Activated CD8-positive, alpha-beta T cell treated with anti-CD3 and anti-CD28 coated beads for 36 hours (primary cell): ENCODE results near the gene PSMB1. TPM values are rescaled to one million over a fixed set of nuclear protein-coding genes. Genes with fewer than 3 reads are reported as not detected.
A peak's percentile ranks its signal among the peaks of the same experiment; 100 is the strongest.

Experiments used
- ATAC-seq: fragments of 200-7000 bp; cut with Tn5 transposase; one replicate; pipeline ENCODE4 v1.10.0; 2021; ENCODE audit warnings: mild to moderate bottlenecking, moderate library complexity
- CTCF ChIA-PET: fragments of 350-600 bp; sonication (Branson Sonifier 250); formaldehyde crosslinking; loops from one replicate; lab custom pipeline; 2021; ENCODE audit warnings: antibody characterized with exemption; lab: Charles Lee
- POLR2A ChIA-PET: fragments of 350-600 bp; sonication (Branson Sonifier 250); formaldehyde crosslinking; loops from one replicate; lab custom pipeline; 2021; ENCODE audit warnings: antibody characterized with exemption; lab: Charles Lee
- DNase-seq: peaks from one replicate; pipeline ENCODE4 v3.0.0-alpha.2; 2020
- H3K27ac Mint-ChIP-seq: one replicate; pipeline ENCODE4 v1.8.0; 2021; ENCODE audit warnings: mild to moderate bottlenecking, mixed read lengths
- H3K27me3 Mint-ChIP-seq: one replicate; pipeline ENCODE4 v1.8.0; 2021; ENCODE audit warnings: mixed read lengths
- H3K36me3 Mint-ChIP-seq: one replicate; pipeline ENCODE4 v1.8.0; 2021; ENCODE audit warnings: low read depth, mixed read lengths
- H3K4me1 Mint-ChIP-seq: one replicate; pipeline ENCODE4 v1.8.0; 2021; ENCODE audit warnings: low read depth, mixed read lengths
- H3K4me3 Mint-ChIP-seq: one replicate; pipeline ENCODE4 v1.8.0; 2021; ENCODE audit warnings: mild to moderate bottlenecking, moderate library complexity, mixed read lengths
- H3K9me3 Mint-ChIP-seq: one replicate; pipeline ENCODE4 v1.8.0; 2021; ENCODE audit warnings: mixed read lengths
- intact Hi-C: fragments of 100-400 bp; cut with micrococcal nuclease; formaldehyde crosslinking; loops from one replicate; pipeline ENCODE4 v1.10.0; 2022
- total RNA-seq, 2 experiments: library from RNA; stranded (reverse); gene quantifications; one replicate each; pipeline ENCODE4 v1.2.3, GENCODE V29; 2021
- TF ChIP-seq, protein P1 (sequence below): fragments of 200-600 bp; IDR thresholded peaks from one replicate; pipeline ENCODE4 v1.8.0; 2022; ENCODE audit warnings: antibody characterized with exemption, mild to moderate bottlenecking

The PSMB1 gene
- total RNA-seq, 2 experiments from 2014 or later, result 236 to 247 TPM

DNA sequence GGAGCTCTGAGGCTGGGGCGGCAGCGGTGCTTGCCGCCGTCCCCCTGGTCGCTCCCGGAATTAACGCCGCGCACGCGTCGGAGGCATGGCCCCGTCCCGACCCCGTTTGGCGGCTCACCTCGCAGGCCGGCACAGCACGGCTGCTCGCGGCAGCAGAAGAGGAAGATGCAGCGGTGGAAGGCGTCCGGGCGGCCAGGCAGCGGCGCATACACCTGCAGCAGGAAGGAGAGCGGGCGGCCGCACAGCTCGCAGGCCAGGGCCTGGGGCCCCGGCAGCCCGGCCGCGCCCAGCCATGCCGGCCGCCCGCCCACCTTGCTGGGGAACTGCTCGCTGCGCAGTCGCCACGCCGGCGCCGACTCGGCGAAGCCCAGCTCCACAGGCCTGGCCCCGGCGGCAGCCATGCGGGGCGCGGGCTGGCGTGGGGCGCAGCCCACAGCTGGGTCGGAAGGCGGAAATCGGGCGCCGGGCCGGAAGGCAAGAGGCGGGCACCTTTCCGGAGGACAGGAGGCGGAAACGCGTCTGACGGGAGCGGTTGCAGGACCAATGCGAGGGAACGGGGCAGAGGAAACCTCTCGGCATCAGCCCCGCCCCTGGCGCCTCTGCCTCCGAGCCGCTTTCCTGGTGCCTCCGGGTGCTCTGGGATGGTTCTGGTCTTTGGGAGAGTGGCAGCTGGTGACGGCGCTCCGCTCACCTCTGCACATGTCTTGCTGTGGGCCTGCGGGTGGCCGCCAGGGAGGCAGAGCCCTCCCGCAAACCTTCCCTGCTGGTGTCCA lies 31.3 kb upstream of the PSMB1 start, which contains the start of gene PDCD2:
Gene PDCD2 (minus strand): TSS at position 457 of the 773 bp plus-strand sequence. CDS start 56 bp downstream, at position 401.
- Mint-ChIP-seq H3K27me3 (no peaks in the 10 kb centered on the region), H3K9me3 (no peaks in the 10 kb centered on the region), H3K4me1 (peaks cover 29% of the 10 kb centered on the region), H3K36me3 (peaks cover 43% of the 10 kb centered on the region), H3K27ac (peak within 1 kb of the TSS; percentile 96), H3K4me3 (peak within 1 kb of the TSS; percentile 100)
- CTCF ChIA-PET, result interaction anchor here (1.1 to 1.6 kb wide), 4 partner anchors 9 to 32 kb away, joined by 3 to 8 read pairs (median 3); no protein-coding TSS in a partner anchor
- POLR2A ChIA-PET, result interaction anchor here (0.8 to 2.7 kb wide), 8 partner anchors 10 to 883 kb away, joined by 3 to 20 read pairs (median 4); partner anchors contain the start of genes C6orf120, PSMB1, TBP and WDR27
- ATAC-seq (peak; percentile 96), DNase-seq (peak; percentile 94)
- TF ChIP-seq, protein P1, sequence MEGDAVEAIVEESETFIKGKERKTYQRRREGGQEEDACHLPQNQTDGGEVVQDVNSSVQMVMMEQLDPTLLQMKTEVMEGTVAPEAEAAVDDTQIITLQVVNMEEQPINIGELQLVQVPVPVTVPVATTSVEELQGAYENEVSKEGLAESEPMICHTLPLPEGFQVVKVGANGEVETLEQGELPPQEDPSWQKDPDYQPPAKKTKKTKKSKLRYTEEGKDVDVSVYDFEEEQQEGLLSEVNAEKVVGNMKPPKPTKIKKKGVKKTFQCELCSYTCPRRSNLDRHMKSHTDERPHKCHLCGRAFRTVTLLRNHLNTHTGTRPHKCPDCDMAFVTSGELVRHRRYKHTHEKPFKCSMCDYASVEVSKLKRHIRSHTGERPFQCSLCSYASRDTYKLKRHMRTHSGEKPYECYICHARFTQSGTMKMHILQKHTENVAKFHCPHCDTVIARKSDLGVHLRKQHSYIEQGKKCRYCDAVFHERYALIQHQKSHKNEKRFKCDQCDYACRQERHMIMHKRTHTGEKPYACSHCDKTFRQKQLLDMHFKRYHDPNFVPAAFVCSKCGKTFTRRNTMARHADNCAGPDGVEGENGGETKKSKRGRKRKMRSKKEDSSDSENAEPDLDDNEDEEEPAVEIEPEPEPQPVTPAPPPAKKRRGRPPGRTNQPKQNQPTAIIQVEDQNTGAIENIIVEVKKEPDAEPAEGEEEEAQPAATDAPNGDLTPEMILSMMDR, result no peak
- intact Hi-C loops, result no loop called here

DNA sequence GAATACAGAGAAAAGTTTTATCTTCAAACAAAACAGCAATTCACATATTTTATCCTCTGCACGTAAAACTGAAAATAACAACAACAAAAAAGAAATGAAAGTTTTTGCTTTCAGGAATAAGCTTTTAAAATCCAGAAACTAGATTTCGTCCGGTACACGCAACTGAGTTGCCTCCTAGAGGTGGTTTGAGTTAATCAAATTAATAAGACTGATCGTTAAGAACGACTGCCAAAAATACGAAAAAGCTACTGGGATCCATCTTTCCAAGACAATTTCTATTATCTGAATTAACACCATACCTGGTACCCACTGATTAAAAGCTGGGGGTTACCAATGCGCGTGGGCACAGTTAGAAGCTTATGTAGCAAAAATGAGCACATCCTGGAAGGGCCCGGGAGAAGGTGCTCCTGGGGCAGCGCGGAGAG lies 30.7 kb upstream of the PSMB1 start:
- Mint-ChIP-seq H3K36me3 (peaks cover 49% of the 10 kb centered on the region), H3K4me1 (peaks cover 29% of the 10 kb centered on the region), H3K9me3 (no peaks in the 10 kb centered on the region), H3K4me3 (peak overlapping the region; percentile 100), H3K27me3 (no peaks in the 10 kb centered on the region), H3K27ac (peak overlapping the region; percentile 94)
- intact Hi-C loops, result no loop called here
- ChIA-PET CTCF (interaction anchor here (0.9 to 1.6 kb wide), 5 partner anchors 9 to 32 kb away, joined by 3 to 8 read pairs (median 3); no protein-coding TSS in a partner anchor), POLR2A (interaction anchor here (0.8 to 2.7 kb wide), 8 partner anchors 9 to 882 kb away, joined by 3 to 20 read pairs (median 4); partner anchors contain the start of genes C6orf120, PSMB1, TBP and WDR27)
- DNase-seq, result no peak
- TF ChIP-seq, protein P1, result peak; percentile 31
- no peak for ATAC-seq

DNA sequence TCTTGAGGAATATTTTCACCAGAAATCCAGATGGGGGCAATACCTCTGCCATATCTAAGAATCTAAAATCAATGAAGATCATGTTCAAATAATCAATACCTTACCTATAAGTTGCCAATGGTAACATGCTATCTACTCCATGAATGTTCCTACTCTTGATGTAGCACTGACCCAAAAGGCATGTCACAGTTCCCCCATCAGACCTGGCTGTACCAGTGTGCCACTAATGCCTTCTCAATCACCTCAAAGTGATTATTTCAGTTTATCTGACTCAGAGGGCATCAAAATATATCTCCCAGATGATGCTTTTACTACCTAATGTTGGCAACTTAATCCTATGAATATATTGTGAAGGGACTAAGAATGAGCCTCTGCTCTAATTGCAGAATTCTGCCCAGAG lies 25.8 kb upstream of the PSMB1 start:
- Mint-ChIP-seq H3K27me3 (no peaks in the 10 kb centered on the region), H3K4me1 (peaks cover 23% of the 10 kb centered on the region), H3K36me3 (peaks cover 62% of the 10 kb centered on the region), H3K9me3 (no peaks in the 10 kb centered on the region), H3K4me3 (no peak overlapping the region), H3K27ac (peak overlapping the region; percentile 50)
- DNase-seq (no peak), ATAC-seq (no peak)
- TF ChIP-seq, protein P1, result no peak
- CTCF ChIA-PET, result no interaction called here
- intact Hi-C loops, result no loop called here
- POLR2A ChIA-PET, result interaction anchor here (2.0 kb wide), 1 partner anchor 25 kb away, joined by 6 read pairs; the partner anchor contains the start of gene TBP

DNA sequence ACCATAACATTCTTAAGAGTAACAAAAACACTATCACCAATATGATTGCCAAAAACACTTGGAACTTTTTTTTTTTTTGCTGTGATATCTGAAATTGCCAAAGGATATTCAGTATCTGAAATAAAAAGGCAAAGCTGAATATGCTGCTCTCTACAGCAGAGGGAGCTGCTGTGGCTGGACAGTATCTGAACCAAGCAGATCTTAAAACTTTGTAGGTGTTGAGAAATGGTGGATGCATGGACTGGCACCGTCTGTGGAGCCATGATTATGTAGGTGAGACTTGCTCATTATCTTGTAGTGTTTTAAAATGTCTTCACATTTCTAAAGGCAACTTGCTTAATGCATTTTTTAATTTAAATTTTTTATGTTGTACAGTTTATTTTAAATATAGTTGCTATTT lies 22.1 kb upstream of the PSMB1 start:
- Mint-ChIP-seq H3K27ac (no peak overlapping the region), H3K27me3 (no peaks in the 10 kb centered on the region), H3K4me3 (no peak overlapping the region), H3K4me1 (no peaks in the 10 kb centered on the region), H3K9me3 (no peaks in the 10 kb centered on the region), H3K36me3 (peaks cover 36% of the 10 kb centered on the region)
- intact Hi-C loops, result no loop called here
- TF ChIP-seq, protein P1, result no peak
- ChIA-PET CTCF (interaction anchor here (0.6 to 2.0 kb wide), 3 partner anchors 9 to 58 kb away, joined by 3 to 7 read pairs (median 3); partner anchors contain the start of gene PDCD2), POLR2A (interaction anchor here (1.1 to 1.4 kb wide), 3 partner anchors 9 to 23 kb away, joined by 3 to 6 read pairs (median 4); partner anchors contain the start of genes PDCD2, PSMB1 and TBP)
- ATAC-seq, result no peak
- peak; percentile 16 for DNase-seq
